H1 (cell line): ENCODE measurements around the gene SNW1. TPM values are rescaled to one million over a fixed set of nuclear protein-coding genes. Genes with fewer than 3 reads are reported as not detected.

Experiments
- BACH1 ChIP-seq: IDR thresholded peaks from 2 replicates; pipeline ENCODE4 v1.6.1; 2012; ENCODE audit warnings: low read length, improper control_type of control experiment
- polyA plus RNA-seq, 7 experiments: library from polyadenylated mRNA; depleted of rRNA in 3 of 7; stranded (reverse) in 5 of 7; unstranded in 2 of 7; fragments of >200 nt in 5 of 7; fragments of 200-250 nt in 2 of 7; gene quantifications; 1 replicate in 5 of 7; 2 replicates in 1 of 7; 4 replicates in 1 of 7; pipeline versions ENCODE4 v1.2.1 to v1.2.3, GENCODE V29; 2011 to 2013; ENCODE audit warnings: missing spikeins in 2 of 7, mixed read lengths in 2 of 7
- total RNA-seq: library from RNA; stranded (reverse); fragmentation: NEBNext Ultra II Directional; extraction: Animal tissue kit (Norgen Biotek cat#: 25700); gene quantifications from 2 replicates; pipeline ENCODE4 v1.2.1, GENCODE V29; 2021

Gene SNW1
- total and polyA plus RNA-seq, 2 of the 8 experiments (the other 6 are each of a cell fraction or from before 2014, with no cell fraction given) = 13.2 to 79.2 TPM

- TF ChIP-seq BACH1 = no peak
Measured at GRCh38 chr14:77763316-77763715, 2.4 kb upstream of the SNW1 start (continued).
